Astrocyte (in vitro differentiated cells and primary cell): ENCODE results near the gene GSTT4. TPM values are rescaled to one million over a fixed set of nuclear protein-coding genes. Genes with fewer than 3 reads are reported as not detected.
A peak's percentile ranks its signal among the peaks of the same experiment; 100 is the strongest.
"Not testable (repeated sequence)": the region's sequence is repeated elsewhere in the genome, so short reads cannot be mapped to it uniquely, and the experiment has no call there.

Experiments
- DNase-seq: peaks from one replicate; pipeline ENCODE4 v3.0.0-alpha.2; 2010; ENCODE audit warnings: low read depth
- FAIRE-seq: peaks from 2 replicates; lab custom pipeline; 2011; peaks lifted over from hg19 to GRCh38; lab: Jason Lieb, UNC
- H2AFZ ChIP-seq: 2 replicates; pipeline ENCODE4 v1.6.0; 2012; ENCODE audit warnings: low read depth, low read length, inconsistent platforms
- H3K27ac ChIP-seq: 2 replicates; pipeline ENCODE4 v1.5.1; 2011; ENCODE audit warnings: low read depth, low read length, inconsistent platforms
- H3K27me3 ChIP-seq: 2 replicates; pipeline ENCODE4 v1.6.0; 2011; ENCODE audit warnings: low read length, inconsistent platforms; ENCODE audit not compliant: insufficient read depth
- H3K36me3 ChIP-seq: 2 replicates; pipeline ENCODE4 v1.5.1; 2011; ENCODE audit warnings: low read length, inconsistent platforms; ENCODE audit not compliant: insufficient read depth
- H3K4me1 ChIP-seq: 2 replicates; pipeline ENCODE4 v1.5.1; 2011; ENCODE audit warnings: low read length, inconsistent platforms; ENCODE audit not compliant: insufficient read depth
- H3K4me2 ChIP-seq: 2 replicates; pipeline ENCODE4 v1.6.0; 2012; ENCODE audit warnings: low read length, inconsistent platforms
- H3K4me3 ChIP-seq: 2 replicates; pipeline ENCODE4 v1.5.1; 2011; ENCODE audit warnings: low read depth, mild to moderate bottlenecking, low read length, inconsistent platforms; ENCODE audit not compliant: insufficient read depth
- H3K79me2 ChIP-seq: 2 replicates; pipeline ENCODE4 v1.6.0; 2012; ENCODE audit warnings: mild to moderate bottlenecking, low read length, inconsistent platforms; ENCODE audit not compliant: insufficient read depth
- H3K9ac ChIP-seq: 2 replicates; pipeline ENCODE4 v1.6.0; 2012; ENCODE audit warnings: mild to moderate bottlenecking, low read length, inconsistent platforms
- H3K9me3 ChIP-seq: 2 replicates; pipeline ENCODE4 v1.5.1; 2012; ENCODE audit warnings: low read depth, mild to moderate bottlenecking, low read length, inconsistent platforms; ENCODE audit not compliant: insufficient read depth
- H4K20me1 ChIP-seq: 2 replicates; pipeline ENCODE4 v1.6.0; 2012; ENCODE audit warnings: low read length, inconsistent platforms; ENCODE audit not compliant: insufficient read depth
- H3K27ac Mint-ChIP-seq: one replicate; pipeline ENCODE4 v1.8.0; 2021; ENCODE audit warnings: mild to moderate bottlenecking, mixed read lengths; ENCODE audit not compliant: unreplicated experiment
- H3K27me3 Mint-ChIP-seq: one replicate; pipeline ENCODE4 v1.8.0; 2021; ENCODE audit warnings: low read depth, mixed read lengths; ENCODE audit not compliant: unreplicated experiment
- H3K36me3 Mint-ChIP-seq: one replicate; pipeline ENCODE4 v1.8.0; 2021; ENCODE audit warnings: low read depth, mixed read lengths; ENCODE audit not compliant: unreplicated experiment
- H3K4me1 Mint-ChIP-seq: one replicate; pipeline ENCODE4 v1.8.0; 2021; ENCODE audit warnings: low read depth, mixed read lengths; ENCODE audit not compliant: unreplicated experiment
- H3K4me3 Mint-ChIP-seq: one replicate; pipeline ENCODE4 v1.8.0; 2021; ENCODE audit warnings: mild to moderate bottlenecking, moderate library complexity, mixed read lengths; ENCODE audit not compliant: unreplicated experiment
- H3K9me3 Mint-ChIP-seq: one replicate; pipeline ENCODE4 v1.8.0; 2021; ENCODE audit warnings: mild to moderate bottlenecking, mixed read lengths; ENCODE audit not compliant: unreplicated experiment
- CTCF ChIP-seq: IDR thresholded peaks from 2 replicates; pipeline ENCODE4 v1.5.1; 2011; ENCODE audit warnings: low read depth, mild to moderate bottlenecking, inconsistent platforms, low read length, moderate library complexity; ENCODE audit not compliant: insufficient read depth
- total RNA-seq: library from RNA; stranded (reverse); gene quantifications from 2 replicates; pipeline ENCODE4 v1.2.1, GENCODE V29; 2021

GSTT4 gene
- total RNA-seq, 1 donor from 2014 or later, result not detected

- not testable (repeated sequence) for H3K4me1 Mint-ChIP-seq, H3K9me3 Mint-ChIP-seq, H4K20me1 ChIP-seq, H3K27me3 ChIP-seq, H3K27ac ChIP-seq, H3K9me3 ChIP-seq, H3K36me3 Mint-ChIP-seq, H3K27ac Mint-ChIP-seq, H3K79me2 ChIP-seq, H3K36me3 ChIP-seq, H3K4me3 ChIP-seq, H2AFZ ChIP-seq, H3K9ac ChIP-seq, H3K4me1 ChIP-seq, H3K4me3 Mint-ChIP-seq
- FAIRE-seq (peak; percentile 63), DNase-seq (peak; percentile 17)
- TF ChIP-seq CTCF, result peak; percentile 69
- peaks cover 12% of the 10 kb centered on the region for H3K27me3 Mint-ChIP-seq
- peak overlapping the region; percentile 59 for H3K4me2 ChIP-seq
Measured at GRCh38 chr22:23956301-23956900, 48.9 kb downstream of the GSTT4 start.

- not testable (repeated sequence) for H3K9ac ChIP-seq, H4K20me1 ChIP-seq, H3K9me3 Mint-ChIP-seq, H3K79me2 ChIP-seq, H3K4me3 ChIP-seq, H3K4me1 Mint-ChIP-seq, H3K27me3 ChIP-seq, H3K36me3 ChIP-seq, H3K4me3 Mint-ChIP-seq, H3K27ac ChIP-seq, H2AFZ ChIP-seq, DNase-seq, H3K27ac Mint-ChIP-seq, H3K9me3 ChIP-seq, H3K4me2 ChIP-seq, H3K36me3 Mint-ChIP-seq, H3K4me1 ChIP-seq, FAIRE-seq
- peaks cover 12% of the 10 kb centered on the region for H3K27me3 Mint-ChIP-seq
Measured at GRCh38 chr22:23955886-23956285, 49.4 kb downstream of the GSTT4 start.

- not testable (repeated sequence) for H3K27ac ChIP-seq, FAIRE-seq, H3K4me1 ChIP-seq, H2AFZ ChIP-seq, H4K20me1 ChIP-seq, H3K4me1 Mint-ChIP-seq, H3K4me3 ChIP-seq, H3K27me3 ChIP-seq, H3K36me3 Mint-ChIP-seq, H3K4me3 Mint-ChIP-seq, DNase-seq, H3K79me2 ChIP-seq, H3K9me3 Mint-ChIP-seq, H3K27ac Mint-ChIP-seq, H3K36me3 ChIP-seq, H3K4me2 ChIP-seq, H3K9me3 ChIP-seq, H3K9ac ChIP-seq
- peaks cover 12% of the 10 kb centered on the region for H3K27me3 Mint-ChIP-seq
Measured at GRCh38 chr22:23954991-23955305, 50.3 kb downstream of the GSTT4 start.

- H3K27ac ChIP-seq, DNase-seq, H3K4me1 ChIP-seq, H3K9ac ChIP-seq, H3K9me3 Mint-ChIP-seq, H3K79me2 ChIP-seq, H3K36me3 ChIP-seq, H3K9me3 ChIP-seq, H3K36me3 Mint-ChIP-seq, H3K4me1 Mint-ChIP-seq, FAIRE-seq, H3K4me3 ChIP-seq, H3K4me3 Mint-ChIP-seq, H3K4me2 ChIP-seq, H3K27me3 ChIP-seq, H4K20me1 ChIP-seq, H2AFZ ChIP-seq, H3K27ac Mint-ChIP-seq: not testable (repeated sequence)
- peaks cover 12% of the 10 kb centered on the region for H3K27me3 Mint-ChIP-seq
Measured at GRCh38 chr22:23954193-23954990, 50.9 kb downstream of the GSTT4 start.

GRCh38 chr22:23953485-23953884 is 51.8 kb downstream of the GSTT4 start:
- not testable (repeated sequence) for H3K9me3 Mint-ChIP-seq

More at GRCh38 chr22:23953485-23953884, 51.8 kb downstream of the GSTT4 start:
- H3K4me3 Mint-ChIP-seq, H2AFZ ChIP-seq, H3K36me3 ChIP-seq, H3K27ac Mint-ChIP-seq, H3K4me2 ChIP-seq, H3K27ac ChIP-seq, H4K20me1 ChIP-seq, H3K36me3 Mint-ChIP-seq, DNase-seq, H3K27me3 ChIP-seq, H3K4me3 ChIP-seq, H3K79me2 ChIP-seq, H3K4me1 Mint-ChIP-seq, FAIRE-seq, H3K4me1 ChIP-seq, H3K9ac ChIP-seq, H3K9me3 ChIP-seq: not testable (repeated sequence)
- H3K27me3 Mint-ChIP-seq, result peaks cover 12% of the 10 kb centered on the region
